Measurements from ENCODE around the gene KCTD1.
"Not testable (repeated sequence)": the region's sequence is repeated elsewhere in the genome, so short reads cannot be mapped to it uniquely, and the experiment has no call there.

KCTD1 gene

GRCh38 chr18:26443853-26444252 is 104.5 kb downstream of the KCTD1 start:
- Mint-ChIP-seq H3K36me3 (no peaks in the 10 kb centered on the region), H3K9me3 (no peaks in the 10 kb centered on the region), H3K27me3 (peaks cover 13% of the 10 kb centered on the region), H3K4me3 (no peak overlapping the region), H3K4me1 (no peaks in the 10 kb centered on the region), H3K27ac (no peak overlapping the region)

- Mint-ChIP-seq H3K4me3 (no peak overlapping the region), H3K27ac (no peak overlapping the region), H3K4me1 (no peaks in the 10 kb centered on the region), H3K27me3 (peaks cover 11% of the 10 kb centered on the region), H3K9me3 (no peaks in the 10 kb centered on the region), H3K36me3 (no peaks in the 10 kb centered on the region)
Observed at GRCh38 chr18:26442126-26442525, 106.2 kb downstream of the KCTD1 start.

- Mint-ChIP-seq H3K36me3 (no peaks in the 10 kb centered on the region), H3K4me1 (no peaks in the 10 kb centered on the region), H3K27ac (no peak overlapping the region), H3K9me3 (no peaks in the 10 kb centered on the region), H3K4me3 (no peak overlapping the region), H3K27me3 (peaks cover 7% of the 10 kb centered on the region)
Observed at GRCh38 chr18:26440644-26441043, 107.7 kb downstream of the KCTD1 start.

- Mint-ChIP-seq H3K36me3 (no peaks in the 10 kb centered on the region), H3K27me3 (no peaks in the 10 kb centered on the region), H3K27ac (no peak overlapping the region), H3K9me3 (no peaks in the 10 kb centered on the region), H3K4me1 (no peaks in the 10 kb centered on the region), H3K4me3 (no peak overlapping the region)
Observed at GRCh38 chr18:26439537-26439936, 108.8 kb downstream of the KCTD1 start.

GRCh38 chr18:26438980-26439379 is 109.4 kb downstream of the KCTD1 start:
- Mint-ChIP-seq H3K36me3 (no peaks in the 10 kb centered on the region), H3K27ac (no peak overlapping the region), H3K4me3 (no peak overlapping the region), H3K4me1 (no peaks in the 10 kb centered on the region), H3K9me3 (no peaks in the 10 kb centered on the region), H3K27me3 (no peaks in the 10 kb centered on the region)

DNA sequence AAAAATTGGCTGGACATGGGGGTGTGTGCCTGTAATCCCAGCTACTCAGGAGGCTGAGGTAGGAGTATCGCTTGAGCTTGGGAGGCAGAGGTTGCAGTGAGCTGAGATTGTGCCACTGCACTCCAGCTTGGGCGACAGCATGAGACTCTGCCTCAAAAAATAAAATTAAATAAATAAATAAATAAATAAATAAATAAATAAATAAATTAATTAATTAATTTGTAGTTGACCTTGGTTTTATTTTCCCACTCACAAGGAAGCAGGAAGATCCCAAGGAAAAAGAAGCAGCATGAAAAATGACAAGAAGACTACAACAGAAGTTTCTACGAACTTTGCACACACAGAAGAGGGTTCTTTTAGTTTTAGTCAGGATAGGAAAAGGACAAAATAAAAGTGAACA is 110.7 kb downstream of the KCTD1 start:
- H3K27me3 Mint-ChIP-seq, H3K27ac Mint-ChIP-seq, H3K4me3 Mint-ChIP-seq: not testable (repeated sequence)

DNA sequence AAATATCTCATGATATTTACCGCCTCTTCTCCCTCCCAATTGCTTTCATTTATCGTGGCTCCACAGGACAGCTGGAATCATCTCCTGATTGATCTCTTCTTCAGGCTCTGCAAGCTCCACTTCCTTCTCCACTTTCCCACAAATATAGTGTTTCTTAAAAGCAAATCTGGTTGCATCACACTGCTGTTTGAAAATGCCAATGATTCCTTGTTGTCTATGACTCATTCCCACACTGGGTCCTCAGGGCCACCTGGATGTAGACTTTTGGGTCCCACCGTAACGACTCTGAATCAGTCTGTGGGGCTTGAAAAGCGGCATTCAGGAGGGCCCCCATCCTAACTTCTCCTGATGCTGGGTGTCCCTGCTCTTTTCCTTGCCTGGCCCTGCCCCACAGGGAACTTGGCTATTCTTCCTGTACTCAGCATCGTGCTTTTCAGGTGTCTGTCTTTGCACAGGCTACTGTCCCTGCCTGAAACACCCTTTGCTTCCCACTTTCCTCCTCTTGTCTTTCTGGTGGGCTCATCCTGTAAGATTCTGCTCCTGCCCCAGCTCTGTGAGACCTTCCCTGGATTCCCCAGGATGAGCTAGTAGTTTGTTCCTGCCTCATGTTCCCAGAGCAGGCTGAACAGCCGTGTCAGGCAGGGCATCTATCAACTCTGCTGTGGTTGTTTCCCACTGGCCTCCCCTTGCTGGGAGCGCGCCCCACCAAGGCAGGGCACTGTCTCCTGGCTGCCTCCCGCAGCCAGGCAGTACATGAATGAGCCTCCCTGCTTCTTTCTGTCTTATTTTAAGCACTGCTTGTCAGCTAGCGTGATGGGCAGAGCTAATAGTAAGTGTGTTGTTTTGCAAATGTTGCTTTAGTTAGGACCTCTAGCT is 111.9 kb downstream of the KCTD1 start:
- H3K27me3 Mint-ChIP-seq = no peaks in the 10 kb centered on the region
- no peaks in the 10 kb centered on the region for H3K4me1 Mint-ChIP-seq
- no peak overlapping the region for H3K4me3 Mint-ChIP-seq
- H3K9me3 Mint-ChIP-seq = no peaks in the 10 kb centered on the region
- no peaks in the 10 kb centered on the region for H3K36me3 Mint-ChIP-seq
- no peak overlapping the region for H3K27ac Mint-ChIP-seq

More for the DNA sequence above, 110.7 kb downstream of the KCTD1 start:
- not testable (repeated sequence) for H3K4me1 Mint-ChIP-seq, H3K36me3 Mint-ChIP-seq, H3K9me3 Mint-ChIP-seq

DNA sequence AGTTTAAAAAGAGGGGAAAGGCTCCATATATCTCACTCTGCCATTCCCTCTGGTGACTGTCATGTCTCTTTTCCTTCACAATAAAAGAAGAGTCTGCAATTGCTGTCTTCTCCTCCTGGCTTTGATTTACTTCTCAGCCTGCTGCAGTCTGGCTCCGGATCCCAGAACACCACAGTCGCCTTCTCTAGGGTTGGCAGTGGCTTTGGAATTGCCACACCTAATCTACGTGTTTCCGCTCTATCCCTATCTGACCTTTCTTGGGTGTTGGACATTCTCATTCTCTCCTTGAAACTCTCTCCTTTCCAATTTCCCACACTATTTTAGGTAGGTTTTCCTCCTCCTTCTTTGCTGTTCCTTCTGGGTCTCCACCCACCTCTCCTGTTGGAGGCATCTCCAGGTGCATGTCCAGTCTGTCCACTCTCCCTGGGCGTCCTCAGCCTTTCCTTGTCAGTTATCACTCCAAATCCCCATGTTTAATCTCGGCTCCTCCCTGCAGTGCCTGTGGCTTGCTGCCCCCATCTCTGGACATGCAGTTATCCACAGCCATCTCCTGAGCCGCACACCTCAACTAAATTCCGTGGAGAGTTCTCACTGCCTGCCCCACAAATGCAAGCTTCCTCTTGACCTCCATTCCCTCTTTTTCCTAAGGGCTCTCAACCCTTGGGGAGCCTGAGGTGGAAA is 112.8 kb downstream of the KCTD1 start:
- Mint-ChIP-seq H3K4me1 (no peaks in the 10 kb centered on the region), H3K36me3 (no peaks in the 10 kb centered on the region), H3K27me3 (no peaks in the 10 kb centered on the region), H3K9me3 (no peaks in the 10 kb centered on the region), H3K4me3 (no peak overlapping the region), H3K27ac (no peak overlapping the region)

DNA sequence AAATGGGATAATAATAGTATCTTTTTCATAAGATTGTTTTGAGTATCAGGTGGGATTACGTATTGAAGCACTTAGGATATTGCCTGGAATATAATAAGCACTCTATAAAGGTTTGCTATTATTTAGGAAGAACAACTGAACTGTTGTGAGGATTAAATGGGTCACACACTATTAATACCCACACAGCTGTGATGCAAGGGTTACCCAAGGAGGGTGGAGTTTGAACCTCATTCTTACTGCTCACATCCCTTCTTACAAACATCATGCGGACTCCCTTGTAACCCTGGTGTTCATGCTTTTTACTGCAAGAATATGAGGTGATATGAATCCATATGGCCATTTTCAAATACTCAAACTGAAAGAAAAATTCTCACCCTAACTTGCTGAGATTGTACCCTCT is 113.5 kb downstream of the KCTD1 start:
- H3K4me1 Mint-ChIP-seq = no peaks in the 10 kb centered on the region

GRCh38 chr18:26432651-26433424 is 115.5 kb downstream of the KCTD1 start:
- H3K9me3 Mint-ChIP-seq = no peaks in the 10 kb centered on the region
- no peaks in the 10 kb centered on the region for H3K4me1 Mint-ChIP-seq
- no peaks in the 10 kb centered on the region for H3K27me3 Mint-ChIP-seq
- H3K36me3 Mint-ChIP-seq = no peaks in the 10 kb centered on the region
- no peak overlapping the region for H3K4me3 Mint-ChIP-seq
- H3K27ac Mint-ChIP-seq = no peak overlapping the region

More for the DNA sequence above, 113.5 kb downstream of the KCTD1 start:
- Mint-ChIP-seq H3K4me3 (no peak overlapping the region), H3K36me3 (no peaks in the 10 kb centered on the region), H3K27me3 (no peaks in the 10 kb centered on the region), H3K27ac (no peak overlapping the region), H3K9me3 (no peaks in the 10 kb centered on the region)

- no peaks in the 10 kb centered on the region for H3K36me3 Mint-ChIP-seq
- H3K4me1 Mint-ChIP-seq = no peaks in the 10 kb centered on the region
- H3K9me3 Mint-ChIP-seq = no peaks in the 10 kb centered on the region
- H3K27ac Mint-ChIP-seq = no peak overlapping the region
- no peaks in the 10 kb centered on the region for H3K27me3 Mint-ChIP-seq
- H3K4me3 Mint-ChIP-seq = no peak overlapping the region
Observed at GRCh38 chr18:26429535-26430226, 118.7 kb downstream of the KCTD1 start.

- Mint-ChIP-seq H3K27me3 (no peaks in the 10 kb centered on the region), H3K9me3 (no peaks in the 10 kb centered on the region), H3K27ac (no peak overlapping the region), H3K4me3 (no peak overlapping the region), H3K4me1 (no peaks in the 10 kb centered on the region), H3K36me3 (no peaks in the 10 kb centered on the region)
Observed at GRCh38 chr18:26425148-26425531, 123.2 kb downstream of the KCTD1 start.

DNA sequence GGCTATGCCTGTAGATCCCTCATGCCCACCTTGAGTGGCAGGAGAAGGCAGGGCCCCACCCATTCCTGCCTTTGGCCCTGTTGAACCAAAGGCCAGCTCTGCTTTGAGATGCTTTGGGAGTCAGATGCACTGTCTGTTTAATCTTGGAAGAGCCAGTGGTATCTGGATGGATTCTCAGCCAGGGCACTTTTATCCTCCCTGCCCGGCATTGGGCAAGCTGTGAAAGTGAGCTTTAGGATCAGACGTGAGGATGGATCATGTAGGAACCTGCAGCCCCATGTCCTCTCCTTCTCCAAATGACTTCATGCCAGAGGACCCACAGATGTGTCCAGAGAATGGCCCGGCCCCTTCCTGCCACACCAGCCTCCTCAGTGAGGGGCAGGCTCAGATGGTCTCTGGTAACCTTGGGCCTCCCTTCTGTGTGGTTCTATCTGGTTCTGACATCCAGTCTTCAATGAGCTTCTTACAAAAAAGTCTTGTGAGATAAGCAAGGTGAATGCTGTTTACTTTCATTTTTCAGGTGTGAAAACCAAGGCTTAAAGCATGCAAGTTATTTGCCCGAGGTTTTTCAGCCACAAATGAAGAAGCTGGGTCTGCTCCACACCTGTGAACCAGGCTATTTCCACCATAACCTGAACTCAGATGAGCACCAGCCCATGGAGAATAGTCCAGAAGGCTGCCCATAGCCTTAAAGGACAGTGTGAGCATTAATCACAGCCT is 123.8 kb downstream of the KCTD1 start:
- Mint-ChIP-seq H3K4me1 (no peaks in the 10 kb centered on the region), H3K9me3 (no peaks in the 10 kb centered on the region), H3K36me3 (no peaks in the 10 kb centered on the region), H3K4me3 (no peak overlapping the region), H3K27ac (no peak overlapping the region), H3K27me3 (no peaks in the 10 kb centered on the region)

DNA sequence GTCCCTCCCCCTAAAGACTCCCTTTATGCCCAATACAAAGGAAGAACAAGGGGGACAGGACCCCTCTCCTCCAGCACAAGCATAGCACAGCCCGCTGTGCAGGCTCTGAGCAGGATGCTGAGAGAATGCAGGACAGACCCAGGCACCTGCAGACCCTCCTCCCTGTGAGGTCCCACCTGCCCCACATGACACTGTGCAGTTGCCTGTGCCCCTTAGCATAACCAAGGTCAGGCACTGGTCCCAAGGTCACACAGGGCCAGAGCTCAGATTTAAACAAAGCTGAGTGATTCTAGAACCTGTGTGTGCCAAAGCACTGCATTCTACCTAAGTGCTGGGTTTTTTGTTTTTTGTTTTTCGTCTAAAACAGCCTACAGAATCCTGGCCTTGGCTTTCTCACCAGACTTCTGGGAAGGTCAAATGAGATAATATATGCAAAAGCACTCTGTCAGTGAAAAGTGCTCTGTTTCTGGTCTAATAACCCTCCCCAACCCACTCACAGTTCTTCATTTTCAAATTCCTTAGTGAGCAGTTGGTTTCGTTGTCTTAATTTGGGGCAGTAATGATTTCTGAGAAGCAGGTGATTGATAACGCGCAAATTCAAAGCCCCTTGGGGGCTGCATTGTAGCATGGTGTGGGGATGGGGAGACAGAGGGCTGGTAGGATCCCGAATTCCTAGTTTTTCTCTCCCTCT is 125.7 kb downstream of the KCTD1 start:
- Mint-ChIP-seq H3K4me3 (no peak overlapping the region), H3K36me3 (no peaks in the 10 kb centered on the region), H3K4me1 (no peaks in the 10 kb centered on the region), H3K9me3 (no peaks in the 10 kb centered on the region), H3K27ac (no peak overlapping the region), H3K27me3 (no peaks in the 10 kb centered on the region)

Data from activated naive CD4-positive, alpha-beta T cell treated with anti-CD3 and anti-CD28 coated beads, Interleukin-2, amount 50 U/mL, for 24 hours (primary cell).